Gastroesophageal sphincter (tissue), 3 donors: ENCODE results near the gene TOM1L2.

Source experiments
- POLR2A ChIP-seq, 2 donors: fragments of 450-650 bp; IDR thresholded peaks; one replicate each; pipeline ENCODE4 v1.6.1; 2017; ENCODE audit warnings: antibody characterized with exemption in 2 of 2, mild to moderate bottlenecking in 2 of 2, moderate library complexity in 1 of 2
- POLR2AphosphoS5 ChIP-seq: sonication (generic); formaldehyde crosslinking; IDR thresholded peaks from one replicate; pipeline ENCODE4 v1.6.1; 2017; ENCODE audit warnings: antibody characterized with exemption
- TF ChIP-seq, protein P1 (sequence below), 4 experiments: fragments of 200-600 bp in 2 of 4; fragments of 450-650 bp in 2 of 4; sonication (generic) in 1 of 4; IDR thresholded peaks; one replicate each; pipeline ENCODE4 v1.5.1; 2017 to 2019; ENCODE audit warnings: antibody characterized with exemption in 4 of 4, mild to moderate bottlenecking in 2 of 4, moderate library complexity in 2 of 4

- TF ChIP-seq, protein P1, sequence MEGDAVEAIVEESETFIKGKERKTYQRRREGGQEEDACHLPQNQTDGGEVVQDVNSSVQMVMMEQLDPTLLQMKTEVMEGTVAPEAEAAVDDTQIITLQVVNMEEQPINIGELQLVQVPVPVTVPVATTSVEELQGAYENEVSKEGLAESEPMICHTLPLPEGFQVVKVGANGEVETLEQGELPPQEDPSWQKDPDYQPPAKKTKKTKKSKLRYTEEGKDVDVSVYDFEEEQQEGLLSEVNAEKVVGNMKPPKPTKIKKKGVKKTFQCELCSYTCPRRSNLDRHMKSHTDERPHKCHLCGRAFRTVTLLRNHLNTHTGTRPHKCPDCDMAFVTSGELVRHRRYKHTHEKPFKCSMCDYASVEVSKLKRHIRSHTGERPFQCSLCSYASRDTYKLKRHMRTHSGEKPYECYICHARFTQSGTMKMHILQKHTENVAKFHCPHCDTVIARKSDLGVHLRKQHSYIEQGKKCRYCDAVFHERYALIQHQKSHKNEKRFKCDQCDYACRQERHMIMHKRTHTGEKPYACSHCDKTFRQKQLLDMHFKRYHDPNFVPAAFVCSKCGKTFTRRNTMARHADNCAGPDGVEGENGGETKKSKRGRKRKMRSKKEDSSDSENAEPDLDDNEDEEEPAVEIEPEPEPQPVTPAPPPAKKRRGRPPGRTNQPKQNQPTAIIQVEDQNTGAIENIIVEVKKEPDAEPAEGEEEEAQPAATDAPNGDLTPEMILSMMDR (IDR thresholded peaks at IDR 0.05): no peak
- TF ChIP-seq POLR2A (IDR thresholded peaks at IDR 0.05): no peak
- no peak for TF ChIP-seq POLR2AphosphoS5
Measured at GRCh38 chr17:17957584-17957916, 14.7 kb downstream of the TOM1L2 start.
